Hepatocyte (in vitro differentiated cells): ENCODE data around the gene DNAJC5G. TPM values are rescaled to one million over a fixed set of nuclear protein-coding genes. Genes with fewer than 3 reads are reported as not detected.

Source experiments
- DNase-seq: peaks from one replicate; pipeline ENCODE4 v3.0.0-alpha.2; 2016; ENCODE audit warnings: low spot score
- H2AFZ ChIP-seq: fragments of 200-600 bp; sonication (generic); 2 replicates; pipeline ENCODE4 v1.6.0; 2016; ENCODE audit warnings: antibody characterized with exemption, mild to moderate bottlenecking
- H3K27ac ChIP-seq: fragments of 200-600 bp; sonication (generic); 2 replicates; pipeline ENCODE4 v1.5.1; 2016; ENCODE audit warnings: mild to moderate bottlenecking
- H3K27me3 ChIP-seq: fragments of 200-600 bp; sonication (generic); 2 replicates; pipeline ENCODE4 v1.6.1; 2016
- H3K36me3 ChIP-seq: fragments of 200-600 bp; sonication (generic); replicated peaks from 2 replicates; pipeline ENCODE4 v1.5.1; 2016; ENCODE audit warnings: low read depth; ENCODE audit not compliant: insufficient read depth
- H3K4me1 ChIP-seq: fragments of 200-600 bp; sonication (generic); 2 replicates; pipeline ENCODE4 v1.5.1; 2016; ENCODE audit warnings: mild to moderate bottlenecking, moderate library complexity; ENCODE audit not compliant: insufficient read depth
- H3K4me2 ChIP-seq: fragments of 200-600 bp; sonication (generic); 2 replicates; pipeline ENCODE4 v1.6.0; 2016
- H3K4me3 ChIP-seq: fragments of 200-600 bp; sonication (generic); 2 replicates; pipeline ENCODE4 v1.5.1; 2016; ENCODE audit warnings: mild to moderate bottlenecking
- H3K79me2 ChIP-seq: fragments of 200-600 bp; sonication (generic); 2 replicates; pipeline ENCODE4 v1.6.0; 2017; ENCODE audit warnings: mild to moderate bottlenecking
- H3K9me2 ChIP-seq: fragments of 200-600 bp; sonication (generic); replicated peaks from 2 replicates; pipeline ENCODE4 v1.6.0; 2017; ENCODE audit warnings: mild to moderate bottlenecking; ENCODE audit not compliant: insufficient read depth
- H3K9me3 ChIP-seq: fragments of 200-600 bp; sonication (generic); 2 replicates; pipeline ENCODE4 v1.5.1; 2016; ENCODE audit warnings: low read depth, mild to moderate bottlenecking
- H4K20me1 ChIP-seq: fragments of 200-600 bp; sonication (generic); 2 replicates; pipeline ENCODE4 v1.6.0; 2016; ENCODE audit warnings: mild to moderate bottlenecking; ENCODE audit not compliant: insufficient read depth, poor library complexity, severe bottlenecking
- EZH2 ChIP-seq: fragments of 200-600 bp; sonication (generic); IDR thresholded peaks from 2 replicates; pipeline ENCODE4 v1.6.1; 2016; ENCODE audit warnings: antibody characterized with exemption, mild to moderate bottlenecking, borderline replicate concordance
- EZH2phosphoT487 ChIP-seq: fragments of 200-600 bp; sonication (generic); IDR thresholded peaks from one replicate; pipeline ENCODE4 v1.6.1; 2018; ENCODE audit warnings: antibody characterized with exemption, mild to moderate bottlenecking, low read depth, moderate library complexity; ENCODE audit not compliant: unreplicated experiment, severe bottlenecking
- WGBS: methylation state at CpG from one replicate; pipeline ENCODE4 v1.1.6; 2016; ENCODE audit warnings: low lambda C conversion rate; ENCODE audit errors: missing lambda C conversion rate; 5-methylcytosine and 5-hydroxymethylcytosine counted together
- polyA plus RNA-seq: library from polyadenylated mRNA; unstranded; fragments of >200 nt; fragmentation: Nextera tagmentation; extraction: Ambion mirVana; gene quantifications from 2 replicates; pipeline ENCODE4 v1.2.1, GENCODE V29; 2016
- total RNA-seq: library from RNA; depleted of rRNA; stranded (reverse); fragments of >200 nt; gene quantifications from 2 replicates; pipeline ENCODE4 v1.2.3, GENCODE V29; 2014
- TF ChIP-seq, protein P1 (sequence below): fragments of 200-600 bp; sonication (generic); IDR thresholded peaks from 2 replicates; pipeline ENCODE4 v1.5.1; 2016; ENCODE audit warnings: antibody characterized with exemption, mild to moderate bottlenecking; ENCODE audit not compliant: poor library complexity

The DNAJC5G gene
- total and polyA plus RNA-seq, 2 experiments from 2014 or later = not detected

DNA sequence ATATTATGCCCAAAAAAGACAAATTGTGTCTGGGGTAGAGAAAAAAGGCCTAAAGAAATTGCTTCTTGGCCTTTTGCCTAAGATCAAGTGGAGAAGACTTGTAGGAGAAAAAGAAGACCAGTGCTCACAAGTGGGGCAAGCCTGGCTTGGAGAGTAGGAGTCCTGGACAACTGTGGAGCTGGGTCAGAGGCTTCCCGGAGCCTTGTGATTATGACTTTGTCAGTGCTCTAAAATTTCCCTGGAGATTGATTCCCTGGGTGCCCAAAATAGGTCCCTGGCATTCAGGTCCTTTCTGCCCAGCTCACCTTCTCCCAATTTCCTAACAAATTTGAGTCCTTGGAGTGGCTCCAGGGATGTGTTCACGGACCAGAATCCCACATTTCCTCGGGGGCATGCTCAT is 6.2 kb downstream of the DNAJC5G start:
- Histone ChIP-seq H3K36me3 (no peaks in the 10 kb centered on the region), H3K9me2 (no peaks in the 10 kb centered on the region), H3K4me2 (no peak overlapping the region), H3K79me2 (no peaks in the 10 kb centered on the region), H3K4me3 (no peak overlapping the region), H4K20me1 (no peaks in the 10 kb centered on the region), H2AFZ (no peak overlapping the region), H3K27me3 (peaks cover 17% of the 10 kb centered on the region), H3K4me1 (no peaks in the 10 kb centered on the region), H3K9me3 (no peaks in the 10 kb centered on the region), H3K27ac (no peak overlapping the region)
- no peak for TF ChIP-seq EZH2
- TF ChIP-seq EZH2phosphoT487 = no peak
- TF ChIP-seq, protein P1, sequence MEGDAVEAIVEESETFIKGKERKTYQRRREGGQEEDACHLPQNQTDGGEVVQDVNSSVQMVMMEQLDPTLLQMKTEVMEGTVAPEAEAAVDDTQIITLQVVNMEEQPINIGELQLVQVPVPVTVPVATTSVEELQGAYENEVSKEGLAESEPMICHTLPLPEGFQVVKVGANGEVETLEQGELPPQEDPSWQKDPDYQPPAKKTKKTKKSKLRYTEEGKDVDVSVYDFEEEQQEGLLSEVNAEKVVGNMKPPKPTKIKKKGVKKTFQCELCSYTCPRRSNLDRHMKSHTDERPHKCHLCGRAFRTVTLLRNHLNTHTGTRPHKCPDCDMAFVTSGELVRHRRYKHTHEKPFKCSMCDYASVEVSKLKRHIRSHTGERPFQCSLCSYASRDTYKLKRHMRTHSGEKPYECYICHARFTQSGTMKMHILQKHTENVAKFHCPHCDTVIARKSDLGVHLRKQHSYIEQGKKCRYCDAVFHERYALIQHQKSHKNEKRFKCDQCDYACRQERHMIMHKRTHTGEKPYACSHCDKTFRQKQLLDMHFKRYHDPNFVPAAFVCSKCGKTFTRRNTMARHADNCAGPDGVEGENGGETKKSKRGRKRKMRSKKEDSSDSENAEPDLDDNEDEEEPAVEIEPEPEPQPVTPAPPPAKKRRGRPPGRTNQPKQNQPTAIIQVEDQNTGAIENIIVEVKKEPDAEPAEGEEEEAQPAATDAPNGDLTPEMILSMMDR = no peak
- 81% methylated on average over 3 of the region's 3 CpGs for WGBS
- no peak for DNase-seq

DNA sequence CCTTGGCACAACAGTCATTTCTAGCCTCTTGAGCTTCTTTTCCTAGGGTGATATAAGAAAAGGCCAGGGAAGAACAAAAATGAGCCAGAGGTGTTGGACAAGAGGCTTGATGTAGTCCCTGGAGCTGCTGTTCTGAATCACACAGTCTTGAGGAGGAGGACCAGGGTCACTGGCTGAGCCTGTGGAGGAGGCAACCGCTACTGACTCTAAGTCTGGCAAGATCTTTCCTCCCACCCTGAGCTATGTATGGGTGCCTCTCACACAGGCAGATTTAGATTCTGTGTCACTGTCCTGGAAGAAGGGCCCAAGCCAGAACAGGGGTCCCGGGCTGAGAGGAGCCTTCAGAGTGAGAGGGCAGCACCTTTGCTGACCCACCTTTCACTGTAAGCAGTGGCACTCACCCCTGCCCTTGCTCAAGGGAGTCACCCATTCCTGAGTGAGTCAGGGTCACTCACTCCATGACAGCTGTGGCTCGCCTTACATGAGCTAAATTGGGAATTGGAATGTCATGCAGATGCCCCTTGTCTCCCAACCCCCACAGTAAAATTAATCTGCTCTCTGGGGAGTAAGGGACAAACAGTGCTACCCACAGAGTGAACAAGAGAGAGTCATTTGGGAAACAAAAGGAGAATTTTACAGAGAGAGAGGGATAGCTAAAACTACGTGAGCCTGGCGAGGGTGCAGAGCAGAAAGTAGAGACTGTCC is 6.8 kb downstream of the DNAJC5G start, which contains the start of gene TRIM54:
TRIM54 (plus strand) TSS at position 575 of the 705 bp plus-strand sequence. CDS start 303 bp downstream, outside the sequence.
- H2AFZ ChIP-seq = no peak within 1 kb of the TSS
- TF ChIP-seq EZH2 (no peak), EZH2phosphoT487 (no peak)
- TF ChIP-seq, protein P1 = no peak
- DNase-seq = no peak

DNA sequence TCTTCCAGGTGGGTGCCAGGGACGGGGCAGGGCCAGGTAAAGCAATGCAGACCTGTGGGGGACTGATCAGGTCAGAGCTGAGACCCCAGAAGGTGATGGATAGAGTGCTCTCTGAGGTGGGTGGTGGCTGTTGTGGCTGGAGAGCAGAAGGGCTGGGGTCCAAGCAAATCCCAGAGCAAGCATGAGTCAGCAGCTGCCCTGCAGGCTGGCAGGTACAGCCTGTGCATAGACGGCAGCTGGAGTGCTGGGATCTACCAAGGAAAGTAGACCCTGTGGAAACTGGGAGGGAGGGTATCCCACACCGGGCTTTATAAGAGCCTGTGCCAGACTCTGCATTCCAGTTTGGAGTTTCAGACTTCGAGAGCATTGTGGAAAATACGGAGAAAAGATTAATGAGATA is 7.7 kb downstream of the DNAJC5G start:
- Histone ChIP-seq H3K4me1 (no peaks in the 10 kb centered on the region), H2AFZ (no peak overlapping the region), H3K9me2 (no peaks in the 10 kb centered on the region), H3K4me2 (no peak overlapping the region), H3K27me3 (peaks cover 13% of the 10 kb centered on the region), H3K27ac (no peak overlapping the region), H3K36me3 (no peaks in the 10 kb centered on the region), H3K4me3 (no peak overlapping the region), H4K20me1 (no peaks in the 10 kb centered on the region), H3K79me2 (no peaks in the 10 kb centered on the region), H3K9me3 (no peaks in the 10 kb centered on the region)
- no peak for TF ChIP-seq EZH2phosphoT487
- no peak for TF ChIP-seq EZH2
- TF ChIP-seq, protein P1 = no peak
- WGBS = 36% methylated on average over 5 of the region's 5 CpGs
- no peak for DNase-seq

More for the DNA sequence above, 6.8 kb downstream of the DNAJC5G start, which contains the start of gene TRIM54:
- Histone ChIP-seq H3K9me3 (no peaks in the 10 kb centered on the region), H3K36me3 (no peaks in the 10 kb centered on the region), H3K4me1 (no peaks in the 10 kb centered on the region), H3K4me2 (no peak within 1 kb of the TSS), H3K4me3 (no peak within 1 kb of the TSS), H3K9me2 (no peaks in the 10 kb centered on the region), H3K27ac (no peak within 1 kb of the TSS), H3K79me2 (no peaks in the 10 kb centered on the region), H4K20me1 (no peaks in the 10 kb centered on the region), H3K27me3 (peaks cover 17% of the 10 kb centered on the region)
- 75% methylated on average over 5 of the region's 5 CpGs for WGBS
